Heart left ventricle (tissue), 16 donors: ENCODE data around the gene TEX264. TPM values are rescaled to one million over a fixed set of nuclear protein-coding genes. Genes with fewer than 3 reads are reported as not detected.

Experiments
- ATAC-seq, 4 donors: fragments of 200-7000 bp; cut with Tn5 transposase; one replicate each; pipeline ENCODE4 v1.9.1; 2020 to 2022; ENCODE audit warnings: moderate library complexity in 4 of 4, mild to moderate bottlenecking in 3 of 4, moderate number of reproducible peaks in 1 of 4
- DNase-seq, 5 donors: peaks; one replicate each; pipeline ENCODE4 v3.0.0-alpha.2; 2020
- H3K27ac ChIP-seq, 12 donors: fragments of 200-600 bp; sonication (generic) in 4 of 12; one replicate each; pipeline versions ENCODE4 v1.5.0 to v1.8.0; 2016 to 2022; ENCODE audit warnings: mild to moderate bottlenecking in 2 of 12
- H3K27me3 ChIP-seq, 9 donors: fragments of 200-600 bp; sonication (generic) in 2 of 9; one replicate each; pipeline versions ENCODE4 v1.5.1 to v1.8.0; 2016 to 2022; ENCODE audit warnings: mild to moderate bottlenecking in 3 of 9
- H3K36me3 ChIP-seq, 9 donors: fragments of 200-600 bp; sonication (generic) in 2 of 9; one replicate each; pipeline versions ENCODE4 v1.5.0 to v1.8.0; 2018 to 2022; ENCODE audit warnings: mild to moderate bottlenecking in 2 of 9
- H3K4me1 ChIP-seq, 12 donors: fragments of 200-600 bp; sonication (generic) in 4 of 12; one replicate each; pipeline versions ENCODE4 v1.5.0 to v1.8.0; 2016 to 2022; ENCODE audit warnings: mild to moderate bottlenecking in 3 of 12
- H3K4me3 ChIP-seq, 12 donors: fragments of 200-600 bp; sonication (generic) in 4 of 12; one replicate each; pipeline versions ENCODE4 v1.5.0 to v1.8.0; 2017 to 2022; ENCODE audit warnings: mild to moderate bottlenecking in 9 of 12, moderate library complexity in 4 of 12
- H3K9me3 ChIP-seq, 12 donors: fragments of 200-600 bp; sonication (generic) in 4 of 12; one replicate each; pipeline versions ENCODE4 v1.5.0 to v1.8.0; 2016 to 2022; ENCODE audit warnings: mild to moderate bottlenecking in 1 of 12
- POLR2A ChIP-seq, 2 donors: fragments of 450-650 bp; IDR thresholded peaks; one replicate each; pipeline ENCODE4 v1.6.1; 2017; ENCODE audit warnings: antibody characterized with exemption in 2 of 2, mild to moderate bottlenecking in 2 of 2, moderate library complexity in 2 of 2
- WGBS, 4 donors: extraction: QIAGEN DNeasy Blood & Tissue Kit in 2 of 4; methylation state at CpG; one replicate each; pipeline versions ENCODE4 v1.1.5 to v1.1.7; 2013 to 2018; 5-methylcytosine and 5-hydroxymethylcytosine counted together
- intact Hi-C, 10 donors: fragments of 100-400 bp; cut with DNase I; formaldehyde crosslinking; loops; one replicate each; pipeline versions ENCODE4 v1.11.1 to v1.14.2; 2022
- polyA plus RNA-seq, 2 donors: library from polyadenylated mRNA; stranded (reverse); fragments of 200-250 nt; gene quantifications; one replicate each; pipeline ENCODE4 v1.2.3, GENCODE V29; 2013
- total RNA-seq, 9 donors: library from RNA; depleted of rRNA in 2 of 9; stranded (reverse); fragments of >200 nt in 2 of 9; fragmentation: NEBNext Ultra II Directional in 3 of 9; extraction: Animal tissue kit (Norgen Biotek cat#: 25700) in 3 of 9; gene quantifications; one replicate each; pipeline versions ENCODE4 v1.1.0 to v1.2.4, GENCODE V29; 2016 to 2023
- TF ChIP-seq, protein P1 (sequence below), 12 donors: fragments of 200-600 bp; sonication (generic) in 4 of 12; IDR thresholded peaks; one replicate each; pipeline versions ENCODE4 v1.5.0 to v1.8.0; 2018 to 2022; ENCODE audit warnings: antibody characterized with exemption in 12 of 12, mild to moderate bottlenecking in 5 of 12
- donor health status: ischemic (EF 13 %, LVEDD 7.1; RV severe dilation, severe dysfunction).
- donor health status: healthy with polysubstance abuse.
- donor health status: DM: no; HTN: yes; CAD: no.
- donor health status: DM: no; HTN: no; CAD: no.
- donor health status: ischemic (EF 25% LVEDD 6.9; RV normal size, moderate dysfunction).
- donor health status: ischemic (EF 25% LVEDD 5.7; RV mildly dilated, moderate dysfunction).
- donor health status: healthy.
- donor health status: DM: yes; HTN: yes; CAD: no.
- donor health status: ischemic (EF 35%, LVEDD 5.7; RV mildly dilated, moderate dysfunction).
- donor health status: nonischemic (EF 11% LVEDD 7.7; RV severe dilation, severe dysfunction).
- donor health status: DM: yes; HTN: yes; CAD: no.
- donor health status: PGD.
- donor health status: ischemic (EF 29% LVEDD 5.4; RV normal size, mild dysfunction).
- donor health status: nonischemic (EF 23%, LVEDD 6.1; RV moderate dilation, normal function).

TEX264 gene
- total and polyA plus RNA-seq, 11 donors, result 29.5 to 69.0 (median 40.0) TPM

DNA sequence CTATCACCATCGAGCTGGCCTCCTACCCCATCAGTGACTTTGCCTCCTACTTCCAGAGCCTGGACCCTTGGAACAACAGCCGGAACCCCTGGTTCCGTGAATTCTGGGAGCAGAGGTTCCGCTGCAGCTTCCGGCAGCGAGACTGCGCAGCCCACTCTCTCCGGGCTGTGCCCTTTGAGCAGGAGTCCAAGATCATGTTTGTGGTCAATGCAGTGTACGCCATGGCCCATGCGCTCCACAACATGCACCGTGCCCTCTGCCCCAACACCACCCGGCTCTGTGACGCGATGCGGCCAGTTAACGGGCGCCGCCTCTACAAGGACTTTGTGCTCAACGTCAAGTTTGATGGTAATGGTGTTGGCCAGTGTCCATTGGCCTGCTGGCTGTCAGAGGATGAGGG, 41.9 kb downstream of the TEX264 start:
- ATAC-seq (no peak), DNase-seq (peak in 1 of 5 donors; percentile 28)
- Histone ChIP-seq H3K27me3 (no peaks in the 10 kb centered on the region), H3K9me3 (no peaks in the 10 kb centered on the region), H3K36me3 (no peaks in the 10 kb centered on the region), H3K4me1 (no peaks in the 10 kb centered on the region), H3K27ac (no peak overlapping the region), H3K4me3 (no peak overlapping the region)
- intact Hi-C loops, result loop anchor here in 1 of 10 donors (10.0 kb wide), 1 partner anchor 82 kb away; no protein-coding TSS in a partner anchor
- WGBS, 4 donors, result 94 to 96% (median 95%) methylated on average over 19 of the region's 19 CpGs
- TF ChIP-seq, protein P1, sequence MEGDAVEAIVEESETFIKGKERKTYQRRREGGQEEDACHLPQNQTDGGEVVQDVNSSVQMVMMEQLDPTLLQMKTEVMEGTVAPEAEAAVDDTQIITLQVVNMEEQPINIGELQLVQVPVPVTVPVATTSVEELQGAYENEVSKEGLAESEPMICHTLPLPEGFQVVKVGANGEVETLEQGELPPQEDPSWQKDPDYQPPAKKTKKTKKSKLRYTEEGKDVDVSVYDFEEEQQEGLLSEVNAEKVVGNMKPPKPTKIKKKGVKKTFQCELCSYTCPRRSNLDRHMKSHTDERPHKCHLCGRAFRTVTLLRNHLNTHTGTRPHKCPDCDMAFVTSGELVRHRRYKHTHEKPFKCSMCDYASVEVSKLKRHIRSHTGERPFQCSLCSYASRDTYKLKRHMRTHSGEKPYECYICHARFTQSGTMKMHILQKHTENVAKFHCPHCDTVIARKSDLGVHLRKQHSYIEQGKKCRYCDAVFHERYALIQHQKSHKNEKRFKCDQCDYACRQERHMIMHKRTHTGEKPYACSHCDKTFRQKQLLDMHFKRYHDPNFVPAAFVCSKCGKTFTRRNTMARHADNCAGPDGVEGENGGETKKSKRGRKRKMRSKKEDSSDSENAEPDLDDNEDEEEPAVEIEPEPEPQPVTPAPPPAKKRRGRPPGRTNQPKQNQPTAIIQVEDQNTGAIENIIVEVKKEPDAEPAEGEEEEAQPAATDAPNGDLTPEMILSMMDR (IDR thresholded peaks at IDR 0.05), result no peak
- no peak for TF ChIP-seq POLR2A (IDR thresholded peaks at IDR 0.05)

DNA sequence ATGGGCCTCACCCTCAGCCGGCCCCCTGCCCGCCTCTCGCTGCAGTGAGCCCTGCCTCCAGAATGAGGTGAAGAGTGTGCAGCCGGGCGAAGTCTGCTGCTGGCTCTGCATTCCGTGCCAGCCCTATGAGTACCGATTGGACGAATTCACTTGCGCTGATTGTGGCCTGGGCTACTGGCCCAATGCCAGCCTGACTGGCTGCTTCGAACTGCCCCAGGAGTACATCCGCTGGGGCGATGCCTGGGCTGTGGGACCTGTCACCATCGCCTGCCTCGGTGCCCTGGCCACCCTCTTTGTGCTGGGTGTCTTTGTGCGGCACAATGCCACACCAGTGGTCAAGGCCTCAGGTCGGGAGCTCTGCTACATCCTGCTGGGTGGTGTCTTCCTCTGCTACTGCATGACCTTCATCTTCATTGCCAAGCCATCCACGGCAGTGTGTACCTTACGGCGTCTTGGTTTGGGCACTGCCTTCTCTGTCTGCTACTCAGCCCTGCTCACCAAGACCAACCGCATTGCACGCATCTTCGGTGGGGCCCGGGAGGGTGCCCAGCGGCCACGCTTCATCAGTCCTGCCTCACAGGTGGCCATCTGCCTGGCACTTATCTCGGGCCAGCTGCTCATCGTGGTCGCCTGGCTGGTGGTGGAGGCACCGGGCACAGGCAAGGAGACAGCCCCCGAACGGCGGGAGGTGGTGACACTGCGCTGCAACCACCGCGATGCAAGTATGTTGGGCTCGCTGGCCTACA, 44.4 kb downstream of the TEX264 start:
- Histone ChIP-seq H3K36me3 (no peaks in the 10 kb centered on the region), H3K27ac (no peak overlapping the region), H3K27me3 (no peaks in the 10 kb centered on the region), H3K9me3 (no peaks in the 10 kb centered on the region), H3K4me1 (peaks cover 0 to 4% (median 0%) of the 10 kb centered on the region in 12 donors), H3K4me3 (no peak overlapping the region)
- no peak for ATAC-seq
- no peak for TF ChIP-seq POLR2A (IDR thresholded peaks at IDR 0.05)
- TF ChIP-seq, protein P1 (IDR thresholded peaks at IDR 0.05), result no peak
- no peak for DNase-seq
- WGBS, 4 donors, result 94 to 96% (median 95%) methylated on average over 22 to 36 of the region's 36 CpGs
- intact Hi-C loops, result loop anchor here in 3 of 10 donors (5.0 to 10.0 kb wide), 2 partner anchors 79 to 87 kb away; no protein-coding TSS in a partner anchor

DNA sequence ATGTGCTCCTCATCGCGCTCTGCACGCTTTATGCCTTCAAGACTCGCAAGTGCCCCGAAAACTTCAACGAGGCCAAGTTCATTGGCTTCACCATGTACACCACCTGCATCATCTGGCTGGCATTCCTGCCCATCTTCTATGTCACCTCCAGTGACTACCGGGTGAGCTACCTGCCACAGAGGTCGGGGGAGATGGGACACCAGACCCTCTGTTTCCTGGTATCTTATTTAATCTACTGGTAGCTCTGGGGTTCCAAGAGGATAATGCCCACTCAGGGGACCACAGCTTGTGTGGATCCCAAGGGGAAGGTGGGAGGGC, 44.9 kb downstream of the TEX264 start:
- no peak overlapping the region for H3K4me3 ChIP-seq
- WGBS, 4 donors, result 95 to 98% (median 96%) methylated on average over 8 of the region's 8 CpGs
- DNase-seq, result no peak
- intact Hi-C loops, result loop anchor here in 3 of 10 donors (5.0 to 10.0 kb wide), 2 partner anchors 79 to 86 kb away; no protein-coding TSS in a partner anchor
- no peaks in the 10 kb centered on the region for H3K36me3 ChIP-seq
- H3K9me3 ChIP-seq, result no peaks in the 10 kb centered on the region
- H3K27me3 ChIP-seq, result no peaks in the 10 kb centered on the region
- no peak for ATAC-seq
- TF ChIP-seq, protein P1 (IDR thresholded peaks at IDR 0.05), result no peak
- no peak for TF ChIP-seq POLR2A (IDR thresholded peaks at IDR 0.05)
- H3K27ac ChIP-seq, result no peak overlapping the region
- H3K4me1 ChIP-seq, result peaks cover 0 to 4% (median 0%) of the 10 kb centered on the region in 12 donors

DNA sequence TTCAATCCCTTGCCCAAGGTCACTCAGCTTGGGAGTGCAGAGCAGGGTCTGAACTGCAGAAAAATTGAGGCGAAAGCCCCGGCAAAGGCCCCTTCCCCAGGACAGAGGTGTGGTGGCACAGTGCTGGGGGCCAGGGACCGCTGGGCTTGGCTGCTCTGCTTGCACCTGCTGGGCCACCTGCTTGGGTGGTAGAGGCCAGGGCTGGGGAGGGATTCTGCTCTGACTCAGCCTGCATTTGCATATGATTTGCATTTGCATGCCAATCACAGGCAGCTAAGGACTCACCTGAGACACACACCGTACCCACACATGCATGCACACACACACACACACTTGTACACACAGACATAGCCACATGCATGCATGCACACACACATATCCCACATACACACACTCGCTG, 45.8 kb downstream of the TEX264 start:
- WGBS, 4 donors, result 87 to 93% (median 90%) methylated on average over 5 of the region's 5 CpGs
- H3K27me3 ChIP-seq, result no peaks in the 10 kb centered on the region
- ATAC-seq (peak in 1 of 4 donors; percentile 9), DNase-seq (no peak)
- no peak overlapping the region for H3K4me3 ChIP-seq
- intact Hi-C loops, result loop anchor here in 3 of 10 donors (5.0 to 10.0 kb wide), 2 partner anchors 78 to 85 kb away; no protein-coding TSS in a partner anchor
- no peaks in the 10 kb centered on the region for H3K36me3 ChIP-seq
- H3K4me1 ChIP-seq, result peaks cover 0 to 4% (median 0%) of the 10 kb centered on the region in 12 donors
- H3K9me3 ChIP-seq, result no peaks in the 10 kb centered on the region
- no peak for TF ChIP-seq POLR2A (IDR thresholded peaks at IDR 0.05)
- H3K27ac ChIP-seq, result no peak overlapping the region
